GM21717 (cell line): Measurements from ENCODE around the gene ECE2.
"Not testable (repeated sequence)": the region's sequence is repeated elsewhere in the genome, so short reads cannot be mapped to it uniquely, and the experiment has no call there.

ENCODE experiments used
- ATAC-seq: cut with Tn5 transposase; IDR thresholded peaks from one replicate; pipeline ENCODE4 v1.9.1; 2021; ENCODE audit warnings: mild to moderate bottlenecking, moderate library complexity; ENCODE audit not compliant: unreplicated experiment

ECE2 gene

GRCh38 chr3:184262764-184263179, 13.1 kb upstream of the ECE2 start:
- ATAC-seq: no peak

DNA sequence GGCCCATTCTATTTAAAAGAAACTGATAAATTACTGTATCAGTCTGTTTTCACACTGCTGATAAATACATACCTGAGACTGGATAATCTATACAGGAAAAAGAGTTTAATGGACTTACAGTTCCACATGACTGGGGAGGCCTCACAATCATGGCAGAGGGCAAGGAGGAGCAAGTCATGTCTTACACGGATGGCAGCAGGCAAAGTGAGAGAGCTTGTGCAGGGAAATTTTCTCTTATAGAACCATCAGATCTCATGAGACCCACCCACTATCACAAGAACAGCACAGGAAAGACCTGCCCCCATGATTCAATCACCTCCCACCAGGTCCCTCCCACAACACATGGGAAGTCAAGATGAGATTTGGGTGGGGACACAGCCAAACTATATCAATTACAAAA, 8.6 kb upstream of the ECE2 start:
- not testable (repeated sequence) for ATAC-seq

DNA sequence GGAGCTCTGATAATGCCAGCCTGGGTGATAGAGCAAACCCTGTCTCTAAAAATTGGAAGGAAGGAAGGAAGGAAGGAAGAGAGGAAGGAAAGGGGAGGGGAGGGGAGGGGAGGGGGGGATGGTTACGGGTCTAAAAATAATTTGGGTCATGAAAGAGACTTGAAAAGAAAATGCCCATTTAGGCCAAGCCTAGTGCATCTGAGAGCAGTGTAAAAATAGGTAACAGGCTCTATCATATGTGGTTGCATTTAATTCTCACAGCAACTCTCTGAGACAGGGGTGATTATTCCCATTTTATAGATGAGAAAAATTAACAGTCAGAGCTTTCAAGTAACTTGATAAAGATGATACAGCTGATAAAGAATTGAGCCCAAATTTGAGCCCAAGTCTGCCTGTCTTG, 3.6 kb upstream of the ECE2 start:
- no peak for ATAC-seq

- no peak for ATAC-seq
These were observed 481 bp upstream of the ECE2 start for GRCh38 chr3:184275381-184275701.

GRCh38 chr3:184277366-184277765, 1.5 kb downstream of the ECE2 start:
- ATAC-seq: no peak

GRCh38 chr3:184282941-184283340, 7.1 kb downstream of the ECE2 start:
- no peak for ATAC-seq

DNA sequence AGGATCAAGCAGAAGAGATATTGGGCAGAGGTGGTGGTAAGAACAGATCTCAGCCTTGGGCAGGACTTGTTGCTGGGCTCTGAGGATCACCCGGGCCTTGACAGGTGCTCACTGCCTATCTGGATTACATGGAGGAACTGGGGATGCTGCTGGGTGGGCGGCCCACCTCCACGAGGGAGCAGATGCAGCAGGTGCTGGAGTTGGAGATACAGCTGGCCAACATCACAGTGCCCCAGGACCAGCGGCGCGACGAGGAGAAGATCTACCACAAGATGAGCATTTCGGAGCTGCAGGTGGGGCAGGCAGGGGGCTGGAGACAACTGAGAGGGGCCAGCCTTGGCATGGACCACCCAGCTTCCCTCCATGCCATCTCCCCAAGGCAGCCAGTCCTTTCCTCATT, 7.9 kb downstream of the ECE2 start:
- ATAC-seq: no peak

- ATAC-seq: no peak
These were observed 8.9 kb downstream of the ECE2 start for GRCh38 chr3:184284696-184285095.

DNA sequence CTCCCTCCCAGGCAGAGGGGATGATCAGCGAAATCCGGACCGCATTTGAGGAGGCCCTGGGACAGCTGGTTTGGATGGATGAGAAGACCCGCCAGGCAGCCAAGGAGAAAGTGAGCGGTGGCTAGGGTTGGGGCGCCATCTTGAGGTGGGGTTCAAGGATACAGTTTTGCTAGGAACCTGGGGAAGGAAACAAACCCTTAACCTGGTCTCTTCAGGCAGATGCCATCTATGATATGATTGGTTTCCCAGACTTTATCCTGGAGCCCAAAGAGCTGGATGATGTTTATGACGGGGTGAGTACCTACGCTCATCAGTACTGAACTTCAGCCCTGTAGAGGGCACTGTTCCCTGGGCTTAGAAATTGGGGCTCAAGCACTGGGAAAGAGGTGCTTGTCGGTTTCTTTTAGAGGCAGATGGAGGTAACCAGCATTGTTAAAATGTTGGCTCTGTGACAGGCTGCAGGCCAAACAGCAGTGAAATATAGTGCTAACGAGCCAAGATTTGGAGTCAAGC, 13.7 kb downstream of the ECE2 start:
- no peak for ATAC-seq

- ATAC-seq: no peak
These were observed 14.5 kb downstream of the ECE2 start for GRCh38 chr3:184290331-184290730.

- no peak for ATAC-seq
These were observed 15.4 kb downstream of the ECE2 start for GRCh38 chr3:184291044-184291737.

DNA sequence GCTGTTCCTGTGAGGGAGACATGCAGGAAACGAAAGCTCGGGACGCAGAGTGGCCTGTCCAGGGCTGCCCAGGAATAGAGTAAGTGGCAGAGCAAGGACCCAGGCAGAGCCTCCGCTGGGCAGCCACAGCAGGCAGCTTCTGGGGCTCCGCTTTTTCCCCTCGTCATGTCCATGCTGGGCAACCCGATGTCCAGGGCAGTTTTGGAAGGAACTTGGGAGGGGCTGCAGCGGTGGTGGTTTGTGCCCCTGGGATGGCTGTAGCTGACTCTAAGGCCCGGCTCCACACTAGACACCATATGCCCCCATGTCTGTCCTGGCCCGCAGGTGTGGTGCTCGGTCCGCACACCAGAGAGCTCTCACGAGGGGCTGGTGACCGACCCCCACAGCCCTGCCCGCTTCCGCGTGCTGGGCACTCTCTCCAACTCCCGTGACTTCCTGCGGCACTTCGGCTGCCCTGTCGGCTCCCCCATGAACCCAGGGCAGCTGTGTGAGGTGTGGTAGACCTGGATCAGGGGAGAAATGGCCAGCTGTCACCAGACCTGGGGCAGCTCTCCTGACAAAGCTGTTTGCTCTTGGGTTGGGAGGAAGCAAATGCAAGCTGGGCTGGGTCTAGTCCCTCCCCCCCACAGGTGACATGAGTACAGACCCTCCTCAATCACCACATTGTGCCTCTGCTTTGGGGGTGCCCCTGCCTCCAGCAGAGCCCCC, 16.1 kb downstream of the ECE2 start:
- ATAC-seq: no peak

DNA sequence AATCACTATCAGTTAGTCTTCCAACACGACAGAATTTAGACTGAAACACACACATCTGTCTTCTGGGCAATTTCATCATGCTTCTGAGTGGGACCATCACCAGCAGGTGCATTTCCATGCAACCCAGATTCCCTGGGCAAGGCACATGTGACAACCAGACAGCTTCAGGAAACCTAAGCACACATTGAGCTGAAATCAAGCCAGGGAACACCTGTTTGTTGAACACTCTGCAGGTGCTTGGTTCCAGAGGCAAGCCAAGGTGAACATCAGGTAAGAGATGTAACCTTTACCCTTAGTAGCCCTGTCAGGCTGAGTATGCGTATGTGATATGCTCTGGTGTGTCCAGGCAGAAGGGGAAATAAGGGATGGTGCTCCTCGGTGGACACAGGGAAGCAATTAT, 19.9 kb downstream of the ECE2 start:
- ATAC-seq: no peak

DNA sequence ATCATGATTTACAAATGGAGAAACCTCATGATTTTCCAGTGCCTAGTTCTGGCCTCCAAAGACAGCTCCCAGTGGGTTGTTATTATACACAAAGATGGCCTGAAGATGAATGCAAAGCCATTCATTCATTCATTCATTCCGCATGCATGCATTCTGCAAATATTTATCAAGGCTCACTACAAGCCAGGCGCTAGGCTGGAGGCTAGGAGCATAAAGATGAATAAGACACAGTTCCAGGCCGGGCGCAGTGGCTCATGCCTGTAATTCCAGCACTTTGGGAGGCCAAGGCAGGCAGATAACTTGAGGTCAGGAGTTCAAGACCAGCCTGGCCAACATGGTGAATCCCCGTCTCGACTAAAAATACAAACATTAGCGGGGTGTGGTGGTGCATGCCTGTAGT, 20.8 kb downstream of the ECE2 start:
- ATAC-seq: no peak

GRCh38 chr3:184298759-184299487, 23.1 kb downstream of the ECE2 start, which contains the start of gene PSMD2:
Gene PSMD2 (plus strand): TSS chr3:184299241. CDS start chr3:184299267, 26 bp downstream.
- peak; percentile 90 for ATAC-seq

- no peak for ATAC-seq
These were observed 23.9 kb downstream of the ECE2 start for GRCh38 chr3:184299488-184300377.

DNA sequence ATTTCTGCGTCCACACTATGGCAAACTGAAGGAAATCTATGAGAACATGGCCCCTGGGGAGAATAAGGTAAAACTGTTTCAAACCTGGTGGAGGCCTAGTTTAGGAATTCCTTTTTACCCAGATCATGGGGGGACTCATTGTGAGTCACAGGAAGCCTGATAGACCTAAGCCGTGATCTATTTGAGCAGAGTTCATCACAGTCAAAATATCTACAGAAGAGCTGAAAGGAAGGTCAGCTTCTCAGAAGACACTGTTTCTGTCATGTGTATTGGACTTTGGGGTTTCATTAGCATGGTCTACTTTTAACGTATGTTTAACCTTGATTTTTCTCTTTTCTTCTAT, 24.5 kb downstream of the ECE2 start:
- ATAC-seq: no peak

DNA sequence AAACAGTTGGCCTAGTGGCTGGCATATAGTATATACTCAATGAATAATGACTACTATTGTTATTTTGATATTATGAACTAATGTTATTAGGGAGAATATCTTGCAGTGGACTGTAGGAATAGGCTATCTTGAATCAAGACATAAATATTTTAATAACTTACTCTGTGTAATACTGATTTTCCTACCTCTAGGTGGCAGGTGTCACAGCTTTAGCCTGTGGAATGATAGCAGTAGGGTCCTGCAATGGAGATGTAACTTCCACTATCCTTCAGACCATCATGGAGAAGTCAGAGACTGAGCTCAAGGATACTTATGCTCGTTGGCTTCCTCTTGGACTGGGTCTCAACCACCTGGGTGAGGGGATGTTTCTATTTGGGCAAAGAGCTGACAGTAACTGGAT, 29.8 kb downstream of the ECE2 start:
- no peak for ATAC-seq

GRCh38 chr3:184306341-184306972, 30.6 kb downstream of the ECE2 start:
- no peak for ATAC-seq

DNA sequence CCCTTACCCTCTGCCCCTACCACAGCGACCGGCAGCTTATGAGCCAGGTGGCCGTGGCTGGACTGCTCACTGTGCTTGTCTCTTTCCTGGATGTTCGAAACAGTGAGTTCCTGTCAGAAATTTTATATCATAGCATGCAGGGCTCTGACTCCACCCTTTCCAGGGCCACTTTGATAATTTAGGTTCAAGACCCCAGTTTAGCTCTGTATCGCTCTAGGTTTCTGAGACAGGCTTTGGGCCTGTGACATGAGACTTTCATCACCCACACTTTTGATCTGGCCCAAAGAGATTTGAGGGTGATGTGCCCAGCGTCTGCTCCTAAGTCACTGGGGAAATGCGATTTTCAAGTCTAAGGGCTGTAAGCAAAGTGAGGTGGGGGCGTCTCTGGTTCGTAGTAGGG, 32.1 kb downstream of the ECE2 start:
- no peak for ATAC-seq
